Tibial nerve (tissue), 4 donors: ENCODE data around the gene PALM.

Source experiments
- EP300 ChIP-seq, 2 donors: sonication (generic); formaldehyde crosslinking; IDR thresholded peaks; one replicate each; pipeline ENCODE4 v1.6.1; 2017; ENCODE audit warnings: antibody characterized with exemption in 2 of 2, mild to moderate bottlenecking in 1 of 2
- TF ChIP-seq, protein P1 (sequence below), 5 experiments: fragments of 200-600 bp in 3 of 5; fragments of 450-650 bp in 2 of 5; sonication (generic) in 3 of 5; IDR thresholded peaks; one replicate each; pipeline ENCODE4 v1.5.1; 2016 to 2019; ENCODE audit warnings: antibody characterized with exemption in 5 of 5, mild to moderate bottlenecking in 3 of 5, moderate library complexity in 2 of 5

- TF ChIP-seq, protein P1, sequence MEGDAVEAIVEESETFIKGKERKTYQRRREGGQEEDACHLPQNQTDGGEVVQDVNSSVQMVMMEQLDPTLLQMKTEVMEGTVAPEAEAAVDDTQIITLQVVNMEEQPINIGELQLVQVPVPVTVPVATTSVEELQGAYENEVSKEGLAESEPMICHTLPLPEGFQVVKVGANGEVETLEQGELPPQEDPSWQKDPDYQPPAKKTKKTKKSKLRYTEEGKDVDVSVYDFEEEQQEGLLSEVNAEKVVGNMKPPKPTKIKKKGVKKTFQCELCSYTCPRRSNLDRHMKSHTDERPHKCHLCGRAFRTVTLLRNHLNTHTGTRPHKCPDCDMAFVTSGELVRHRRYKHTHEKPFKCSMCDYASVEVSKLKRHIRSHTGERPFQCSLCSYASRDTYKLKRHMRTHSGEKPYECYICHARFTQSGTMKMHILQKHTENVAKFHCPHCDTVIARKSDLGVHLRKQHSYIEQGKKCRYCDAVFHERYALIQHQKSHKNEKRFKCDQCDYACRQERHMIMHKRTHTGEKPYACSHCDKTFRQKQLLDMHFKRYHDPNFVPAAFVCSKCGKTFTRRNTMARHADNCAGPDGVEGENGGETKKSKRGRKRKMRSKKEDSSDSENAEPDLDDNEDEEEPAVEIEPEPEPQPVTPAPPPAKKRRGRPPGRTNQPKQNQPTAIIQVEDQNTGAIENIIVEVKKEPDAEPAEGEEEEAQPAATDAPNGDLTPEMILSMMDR (IDR thresholded peaks at IDR 0.05), result peak; percentile 47 to 86 (median 71)
- peak; percentile 66 to 80 for TF ChIP-seq EP300 (IDR thresholded peaks at IDR 0.05)
Observed at GRCh38 chr19:680287-681028, 28.3 kb upstream of the PALM start.
